ELF-1 (cell line): ENCODE measurements around the gene NEMP2.

Experiments used
- DNase-seq: peaks from one replicate; pipeline ENCODE4 v3.0.0-alpha.2; 2016; ENCODE audit warnings: low read depth, low spot score

Gene NEMP2

DNA sequence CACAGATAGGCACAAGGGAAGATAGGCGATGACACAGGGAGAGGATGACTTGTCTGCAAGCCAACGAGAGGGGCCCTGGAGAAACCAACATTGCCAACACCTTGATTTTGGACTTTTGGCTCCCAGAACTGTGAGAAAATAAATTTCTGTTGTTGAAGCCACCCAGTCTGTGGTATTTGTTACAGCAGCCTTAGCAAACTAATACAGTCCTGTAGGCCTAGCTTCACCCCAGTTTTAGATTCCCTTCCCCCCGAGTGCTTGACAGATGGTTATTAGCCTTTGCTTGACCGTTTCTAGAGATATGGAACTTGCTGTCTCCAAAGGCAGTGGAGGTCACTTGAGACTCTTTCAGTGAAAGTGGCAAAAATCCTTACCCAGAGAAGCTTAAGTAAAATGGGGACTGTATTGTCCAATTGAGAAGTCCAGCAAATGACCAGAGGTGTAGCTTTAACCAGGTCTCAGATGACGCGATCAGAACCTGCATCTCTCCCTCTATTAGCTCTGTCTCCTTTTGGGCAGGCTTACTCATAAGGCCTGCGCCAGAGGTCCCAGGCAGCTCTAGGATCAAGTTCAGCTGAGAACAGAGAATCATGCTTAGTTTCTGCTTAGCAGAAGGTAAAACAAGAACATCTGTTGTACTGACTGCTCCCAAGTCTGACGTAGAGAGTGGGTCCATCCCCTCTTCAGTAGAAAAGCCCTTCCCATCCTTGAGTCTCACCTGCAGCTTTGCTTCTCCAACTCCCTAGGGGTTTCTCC lies 76.0 kb downstream of the NEMP2 start:
- DNase-seq: no peak

DNA sequence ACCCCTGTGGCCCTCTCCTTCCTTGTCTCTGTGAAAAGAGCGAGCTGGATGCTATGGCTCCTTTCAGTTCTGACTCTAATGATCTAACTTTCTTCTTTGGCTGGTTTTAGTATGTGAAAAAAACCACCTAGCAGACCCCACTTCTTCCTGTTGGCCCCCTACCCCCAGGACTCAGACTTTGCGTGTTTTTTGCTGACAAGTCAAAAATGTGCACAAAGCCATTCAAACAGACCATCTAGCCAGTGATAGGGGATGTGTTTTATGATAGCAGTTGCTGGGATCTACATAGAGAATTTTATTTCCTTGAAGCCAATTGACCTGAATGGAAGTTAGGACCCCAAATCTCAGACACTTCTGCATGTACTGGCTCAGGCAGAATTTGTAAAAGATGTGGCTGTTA lies 77.3 kb downstream of the NEMP2 start:
- DNase-seq: no peak

DNA sequence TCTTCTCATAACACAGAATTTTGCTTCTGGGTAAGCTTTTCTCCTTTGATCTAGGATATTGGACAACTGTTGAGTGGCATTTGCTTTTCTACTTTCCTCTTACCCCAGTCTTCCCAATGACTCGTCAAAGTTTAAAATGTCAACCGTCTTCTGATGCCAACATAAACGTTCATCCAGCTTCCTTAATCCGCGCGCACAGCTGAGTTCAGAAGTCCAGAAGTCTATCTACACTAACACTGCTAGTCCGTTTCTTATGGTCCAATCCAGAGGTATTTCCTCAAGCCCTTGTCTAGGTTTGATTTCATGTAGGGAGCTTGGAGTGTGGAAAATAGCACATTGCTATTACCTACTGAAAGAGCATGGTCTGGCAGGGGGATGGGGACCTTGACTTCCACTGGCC lies 77.7 kb downstream of the NEMP2 start:
- DNase-seq: no peak

DNA sequence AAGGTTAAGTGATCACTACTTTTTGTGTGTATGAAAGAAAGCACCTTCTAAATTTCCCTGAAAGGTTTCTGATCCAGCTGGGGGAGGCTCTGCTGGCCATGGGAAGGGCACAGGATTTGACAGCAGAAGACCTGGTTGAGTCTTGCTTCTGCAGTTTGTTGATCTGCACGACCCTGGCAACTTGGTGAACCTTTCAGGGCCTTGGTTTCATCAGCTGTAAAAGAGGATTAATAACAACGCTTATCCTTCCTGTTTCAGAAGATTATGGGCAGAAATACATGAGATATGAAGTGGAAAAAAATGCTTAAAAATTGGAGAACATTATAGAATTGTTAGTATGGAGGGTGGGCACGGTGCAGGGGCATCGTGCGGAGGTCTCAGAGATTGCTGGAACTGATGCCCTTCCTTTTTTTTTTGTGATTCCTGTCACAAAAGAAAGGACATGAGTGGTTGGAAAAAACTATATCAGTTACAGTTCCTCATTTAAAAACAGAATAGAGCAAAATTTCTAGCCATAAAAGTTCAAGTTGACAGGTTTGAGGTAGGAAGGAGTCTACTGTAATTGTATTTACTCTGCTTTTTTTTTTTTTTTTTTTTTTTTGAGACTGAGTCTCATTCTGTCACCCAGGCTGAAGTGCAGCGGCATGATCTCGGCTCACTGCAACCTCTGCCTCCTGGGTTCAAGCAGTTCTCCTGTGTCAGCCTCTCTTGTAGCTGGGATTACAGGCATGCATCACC lies 79.0 kb downstream of the NEMP2 start:
- no peak for DNase-seq

DNA sequence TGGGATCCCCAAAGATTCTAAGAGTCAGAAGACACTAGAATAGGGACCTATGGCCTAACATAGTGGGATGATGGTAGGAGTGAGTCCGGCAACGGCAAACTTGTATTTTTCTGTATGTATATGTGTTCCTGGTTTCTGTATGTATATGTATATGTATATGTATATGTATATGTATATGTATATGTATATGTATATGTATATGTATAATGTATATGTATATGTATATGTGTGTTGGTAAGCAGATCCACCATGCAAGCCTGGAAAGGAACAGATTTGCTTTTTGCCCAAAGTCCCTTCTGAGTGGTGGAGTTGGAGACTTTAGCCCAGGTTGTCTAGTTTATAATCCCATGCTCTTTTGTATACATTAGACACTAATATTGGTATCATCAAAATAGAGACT lies 79.7 kb downstream of the NEMP2 start:
- DNase-seq: no peak
